ENCODE data around the gene FLRT1.

Gene FLRT1

DNA sequence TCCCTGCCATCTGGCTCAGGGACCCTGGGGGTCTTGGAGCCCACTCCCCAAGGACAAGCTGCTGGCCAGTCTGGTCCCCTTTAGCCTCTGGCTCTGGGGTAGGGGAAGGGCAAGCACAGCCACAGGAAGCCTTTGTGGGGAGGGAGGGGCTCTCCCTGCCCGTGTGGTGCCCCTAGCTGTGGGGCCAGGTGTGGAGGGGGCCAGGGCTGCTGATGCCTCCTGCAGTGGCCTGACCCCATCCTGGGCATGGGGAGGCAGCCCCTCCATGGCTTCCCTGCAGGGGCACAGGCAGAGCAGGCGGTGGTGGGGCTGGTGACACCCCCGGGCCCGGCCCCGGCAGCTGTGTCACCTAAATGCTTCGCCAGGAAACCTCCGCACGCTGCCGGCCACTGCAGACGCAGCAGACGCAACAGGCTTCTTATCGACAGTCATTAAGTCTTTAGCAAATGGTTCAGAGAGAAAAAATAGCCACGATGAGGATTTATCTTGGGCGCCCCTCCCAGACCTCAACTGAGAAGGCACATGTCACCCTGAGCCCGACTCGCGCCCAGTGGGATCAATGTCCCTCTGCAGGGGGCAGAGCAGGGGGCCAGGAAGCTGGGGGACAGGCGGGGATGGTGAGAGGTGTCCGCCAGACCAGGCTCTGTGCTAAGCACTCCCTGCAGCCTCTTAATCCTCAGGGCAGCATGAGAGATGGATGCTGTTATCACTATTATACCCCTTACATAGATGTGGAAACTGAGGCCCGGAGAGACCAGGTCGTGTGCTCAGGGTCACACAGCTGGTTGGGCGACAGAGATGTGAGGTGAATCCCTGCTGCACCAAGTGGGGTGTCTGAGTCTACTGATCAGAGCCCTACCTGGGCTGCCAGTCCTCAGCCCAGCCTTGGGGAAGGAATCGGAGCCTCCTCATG lies 33.9 kb downstream of the FLRT1 start:
- no peak for DNase-seq

DNA sequence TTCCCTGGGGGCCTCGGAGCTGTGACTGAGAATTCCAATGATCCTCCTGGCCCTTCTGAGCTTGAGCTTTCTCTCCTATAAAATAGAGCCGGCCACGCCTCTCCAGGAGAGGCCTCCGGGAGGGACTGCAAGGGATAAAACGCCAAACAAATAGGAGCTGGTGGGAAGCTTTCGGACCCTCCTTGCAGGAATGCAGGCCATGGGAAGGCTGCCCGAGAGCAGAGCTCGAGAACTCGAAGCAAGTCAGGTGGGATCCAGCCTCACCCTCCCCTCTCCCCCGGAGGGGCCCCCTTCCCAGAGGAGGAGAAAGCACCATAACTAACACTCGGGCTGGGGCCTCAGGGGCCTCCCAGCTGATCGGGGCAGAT lies 34.6 kb downstream of the FLRT1 start:
- DNase-seq, result no peak

DNA sequence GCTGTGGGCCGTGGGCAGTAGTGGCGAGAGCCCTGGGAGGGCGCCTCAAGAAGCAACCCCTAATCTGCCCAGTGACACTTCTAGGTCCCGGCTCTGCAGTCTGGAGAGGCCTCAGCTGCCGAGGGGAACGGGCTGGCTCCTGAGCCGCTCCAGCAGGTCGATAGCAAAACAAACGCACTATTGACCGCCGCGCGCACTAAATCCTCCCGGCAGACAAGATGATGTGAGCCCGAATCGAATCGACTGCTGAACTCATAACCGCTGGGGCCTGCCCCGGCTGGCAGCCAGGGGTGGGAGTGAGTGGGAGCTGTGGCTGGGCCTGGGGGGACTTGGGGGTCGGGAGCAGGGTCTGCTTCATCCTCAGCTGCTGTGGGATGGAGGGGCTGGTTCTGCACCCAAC lies 36.1 kb downstream of the FLRT1 start:
- DNase-seq, result no peak

DNA sequence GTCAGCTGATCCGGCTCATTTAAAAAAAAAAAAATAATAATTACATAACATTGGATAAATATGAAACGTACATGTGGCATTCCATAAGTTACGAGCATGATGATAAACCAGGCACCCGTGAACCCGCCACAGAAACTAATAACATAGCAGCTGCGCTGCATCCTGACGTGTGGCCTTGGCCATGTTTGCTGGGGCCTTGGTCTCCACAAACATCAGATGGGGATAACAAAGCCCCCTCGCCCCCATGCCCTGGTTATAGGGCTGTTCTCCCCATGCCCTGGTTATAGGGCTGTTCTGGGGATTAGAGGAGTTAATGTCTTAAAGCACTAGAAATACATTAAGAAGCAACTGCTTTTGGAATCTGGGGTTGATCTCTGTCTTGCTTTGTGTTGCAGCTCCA lies 36.7 kb downstream of the FLRT1 start:
- DNase-seq, result no peak

DNA sequence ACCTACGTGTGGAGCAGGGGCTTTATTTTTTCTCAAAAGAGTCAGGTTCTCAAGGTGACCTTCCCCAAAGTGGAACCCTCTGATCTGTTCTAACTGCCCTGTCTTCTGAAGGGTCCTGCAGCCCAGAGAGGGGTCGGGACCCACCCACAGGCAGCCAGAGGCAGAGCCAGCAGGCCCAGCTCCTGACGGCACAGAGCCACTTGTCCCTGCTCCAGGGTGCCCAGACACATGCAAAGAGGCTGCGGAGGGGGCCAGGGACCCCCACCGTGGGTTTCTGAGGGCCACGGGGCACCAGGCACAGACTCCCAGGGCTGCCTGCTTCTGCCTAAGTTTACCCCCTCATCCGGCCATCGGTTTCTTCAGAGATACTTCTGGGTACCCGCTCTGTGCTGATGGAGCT lies 37.1 kb downstream of the FLRT1 start:
- DNase-seq, result no peak

DNA sequence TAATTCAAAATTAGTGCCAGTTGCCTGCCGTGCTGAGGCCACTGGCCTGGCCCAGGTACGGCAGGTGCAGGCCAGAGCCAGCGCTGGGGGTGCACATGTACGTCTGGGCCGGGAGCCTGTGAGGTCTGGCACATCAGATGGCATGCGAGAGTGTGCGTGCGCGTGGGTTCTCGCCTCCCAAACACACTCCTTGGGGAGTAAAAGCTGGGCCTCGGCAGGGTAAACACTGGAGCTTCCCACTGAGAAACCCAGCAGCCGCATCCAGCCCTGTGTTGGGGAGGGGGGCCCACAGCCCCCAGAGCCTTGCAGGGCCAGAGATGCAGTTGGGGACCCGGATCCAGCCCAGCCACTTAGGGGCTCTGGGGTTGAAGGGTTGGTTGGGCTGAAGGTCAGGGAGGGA lies 37.8 kb downstream of the FLRT1 start:
- DNase-seq, result no peak

DNA sequence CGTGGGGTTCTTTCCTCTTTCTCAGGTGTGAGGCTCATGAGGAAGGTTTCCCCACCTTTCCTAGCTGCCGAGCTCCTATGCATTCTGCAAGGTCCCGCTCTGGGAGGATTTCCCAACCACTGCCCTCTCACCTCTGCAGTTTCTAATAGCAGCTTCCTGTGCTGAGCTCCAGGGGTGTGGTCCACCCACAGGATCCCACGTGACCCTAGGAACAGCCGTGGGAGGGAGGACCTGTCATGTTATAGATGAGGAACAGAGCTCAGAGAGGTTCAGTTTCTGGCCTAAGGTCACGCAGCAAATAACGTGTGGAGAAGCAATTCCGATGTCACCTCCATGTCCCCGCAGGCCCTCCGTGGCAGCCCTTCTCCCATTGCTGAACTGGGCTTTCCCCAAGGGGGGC lies 38.5 kb downstream of the FLRT1 start:
- no peak for DNase-seq

DNA sequence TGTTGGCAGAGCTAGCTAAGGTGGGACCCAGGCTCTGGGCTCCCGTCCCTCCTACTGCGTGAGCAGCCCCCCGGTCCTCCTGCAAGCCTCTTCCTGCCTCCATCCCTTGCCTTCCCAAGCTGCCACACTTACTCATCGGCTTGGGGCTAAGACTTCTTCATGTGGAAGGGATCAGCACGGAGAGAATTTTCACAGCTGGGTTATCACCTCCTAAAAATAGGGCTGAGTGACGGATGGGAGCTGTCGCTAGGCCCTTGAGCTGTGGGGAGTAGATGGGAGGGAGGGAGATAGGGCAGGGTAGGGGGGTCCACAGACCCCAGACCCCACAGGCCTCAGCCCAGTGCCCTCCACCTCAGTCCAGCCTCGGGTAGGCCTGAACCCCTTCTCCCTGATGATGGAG lies 41.0 kb downstream of the FLRT1 start:
- no peak for DNase-seq

DNA sequence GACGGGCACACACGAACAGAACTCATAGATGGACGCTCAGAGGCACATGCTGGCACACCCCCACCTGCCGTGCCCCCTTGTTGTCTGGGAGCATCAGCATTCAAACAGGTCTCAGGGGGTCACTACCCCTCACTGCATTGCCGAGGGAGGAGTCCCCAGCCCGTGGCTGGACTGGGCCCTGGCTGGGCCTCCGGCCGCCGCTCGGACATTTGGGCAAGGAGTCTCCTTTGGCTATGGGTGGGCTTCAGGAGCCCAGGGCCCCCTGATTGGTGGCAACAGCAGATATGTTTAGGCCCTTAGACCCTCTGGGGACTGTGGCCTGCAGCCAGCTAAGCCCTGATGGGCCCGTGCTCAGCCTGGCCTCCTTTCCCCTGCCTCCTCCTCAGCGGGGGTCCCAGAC lies 41.9 kb downstream of the FLRT1 start:
- DNase-seq, result no peak

DNA sequence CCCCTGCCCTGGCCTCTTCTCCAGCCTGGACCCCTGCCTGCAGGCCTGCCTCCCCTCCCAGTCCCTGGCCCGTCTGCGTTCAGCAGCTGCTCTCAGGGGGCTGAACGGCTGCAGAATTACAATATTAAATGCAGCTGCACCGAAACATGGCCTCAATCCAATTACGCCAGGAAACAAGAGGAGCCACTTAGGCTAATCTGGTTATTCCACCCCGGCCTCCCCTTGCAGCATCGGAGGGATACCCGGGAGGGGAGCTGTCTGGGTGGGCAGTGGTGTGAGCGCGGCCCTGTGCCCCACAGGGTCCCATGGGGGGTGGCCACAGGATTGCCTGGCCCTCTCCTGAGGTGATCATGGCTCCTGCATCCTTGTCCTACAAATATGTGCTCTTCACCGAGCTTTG lies 42.6 kb downstream of the FLRT1 start:
- DNase-seq, result no peak

DNA sequence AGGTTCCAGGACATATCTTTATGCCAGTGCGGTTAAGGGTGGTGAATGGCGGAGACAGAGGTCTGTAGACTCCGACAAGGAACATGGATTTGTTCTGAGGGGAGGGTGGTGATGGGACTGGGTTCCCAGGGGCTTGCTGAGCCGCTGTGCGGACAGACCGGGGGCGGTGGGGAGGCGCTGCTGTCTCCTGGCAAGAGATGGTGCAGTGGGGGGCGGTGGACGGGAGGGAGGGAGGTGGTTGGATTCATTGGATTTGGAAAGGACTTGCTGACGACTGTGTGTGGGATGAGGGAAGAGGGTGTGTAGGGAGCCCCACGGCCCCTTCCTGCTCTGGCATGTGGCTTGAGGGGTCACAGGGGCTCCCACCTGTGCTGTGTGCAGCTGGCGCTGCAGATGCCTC lies 43.2 kb downstream of the FLRT1 start:
- no peak for DNase-seq

DNA sequence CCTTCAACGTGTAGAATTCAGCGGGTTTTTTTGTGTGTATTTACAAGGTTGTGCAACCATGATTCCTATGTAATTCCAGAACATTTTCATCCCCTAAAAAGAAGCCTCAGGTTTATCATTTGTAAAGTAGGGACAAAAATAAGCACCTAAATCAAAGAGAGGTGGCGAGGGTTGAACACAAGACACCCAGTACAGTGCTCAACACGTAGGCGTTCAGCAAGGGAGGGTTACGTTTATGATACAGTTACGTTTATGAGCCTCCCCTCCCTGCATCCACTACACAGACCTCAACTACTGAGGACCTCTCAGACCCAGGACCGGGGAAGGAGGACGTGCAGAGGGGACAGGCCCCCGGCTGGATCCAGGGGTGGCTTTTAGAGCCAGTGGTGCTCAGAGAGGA lies 44.7 kb downstream of the FLRT1 start:
- no peak for DNase-seq

DNA sequence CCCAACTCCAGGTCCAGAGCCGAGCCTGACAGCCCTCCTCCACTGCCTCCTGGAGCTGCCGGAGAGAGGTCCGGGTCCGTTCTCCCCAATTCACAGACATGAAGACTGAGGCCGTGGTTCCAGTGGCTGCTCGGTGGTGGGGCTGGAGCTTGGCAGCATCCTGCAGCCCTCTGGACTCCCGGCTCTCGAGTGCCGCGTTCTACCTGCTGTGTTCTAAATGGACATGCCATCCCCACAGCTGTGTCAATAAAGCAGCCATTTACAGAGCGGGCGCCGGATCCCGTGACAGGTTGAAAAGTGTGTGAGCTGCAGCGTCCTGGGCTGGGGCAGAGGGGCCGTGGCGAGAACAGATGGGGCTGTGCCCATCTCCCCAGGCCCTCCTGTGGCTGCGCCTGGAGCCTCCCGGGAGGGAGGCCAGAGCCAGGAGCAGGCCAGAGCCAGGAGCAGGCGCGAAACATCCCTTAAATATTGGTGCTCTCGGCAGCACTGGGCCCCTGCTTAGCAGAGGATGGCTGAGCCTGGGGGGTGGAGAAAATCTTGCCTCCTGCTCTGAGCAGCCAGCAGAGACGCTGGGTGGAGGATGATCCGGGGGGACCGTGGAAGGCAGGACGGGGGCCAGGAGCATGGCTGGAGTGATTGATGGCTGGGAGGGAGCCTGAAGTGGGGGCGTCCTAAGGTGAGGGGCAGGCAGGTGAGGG lies 46.2 kb downstream of the FLRT1 start:
- no peak for DNase-seq

DNA sequence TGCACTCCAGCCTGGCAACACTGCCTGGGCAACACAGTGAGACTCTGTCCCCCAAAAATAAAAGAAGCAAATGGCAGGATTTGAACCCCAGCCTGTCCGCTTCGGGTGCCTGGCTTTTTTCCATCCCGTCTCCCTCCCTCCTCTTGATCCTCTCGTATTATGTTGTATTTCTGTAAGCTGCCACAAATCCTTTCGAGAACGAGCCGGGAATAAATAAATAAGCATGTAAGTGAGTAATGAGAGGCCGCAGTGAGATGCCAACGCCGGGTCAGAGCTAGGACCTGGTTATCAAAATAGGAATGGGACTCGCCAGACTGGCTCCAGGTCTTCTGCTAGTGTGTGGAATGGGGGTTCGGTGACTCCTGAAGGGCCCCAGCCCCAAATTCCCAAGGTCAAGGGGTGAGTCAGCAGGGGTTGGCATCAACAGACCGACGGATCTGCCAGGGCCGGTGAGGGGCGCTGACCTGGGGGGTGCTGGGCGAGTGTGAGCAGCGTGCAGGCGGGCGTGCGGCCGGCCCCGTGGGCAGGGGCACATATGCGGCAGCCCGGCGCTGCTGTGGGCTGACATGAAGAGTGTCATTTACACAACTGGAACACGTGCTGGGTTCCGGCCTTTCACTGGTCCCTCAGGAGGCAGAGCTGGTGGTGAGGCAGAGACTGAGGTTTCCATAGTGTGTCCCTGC lies 47.8 kb downstream of the FLRT1 start:
- no peak for DNase-seq

DNA sequence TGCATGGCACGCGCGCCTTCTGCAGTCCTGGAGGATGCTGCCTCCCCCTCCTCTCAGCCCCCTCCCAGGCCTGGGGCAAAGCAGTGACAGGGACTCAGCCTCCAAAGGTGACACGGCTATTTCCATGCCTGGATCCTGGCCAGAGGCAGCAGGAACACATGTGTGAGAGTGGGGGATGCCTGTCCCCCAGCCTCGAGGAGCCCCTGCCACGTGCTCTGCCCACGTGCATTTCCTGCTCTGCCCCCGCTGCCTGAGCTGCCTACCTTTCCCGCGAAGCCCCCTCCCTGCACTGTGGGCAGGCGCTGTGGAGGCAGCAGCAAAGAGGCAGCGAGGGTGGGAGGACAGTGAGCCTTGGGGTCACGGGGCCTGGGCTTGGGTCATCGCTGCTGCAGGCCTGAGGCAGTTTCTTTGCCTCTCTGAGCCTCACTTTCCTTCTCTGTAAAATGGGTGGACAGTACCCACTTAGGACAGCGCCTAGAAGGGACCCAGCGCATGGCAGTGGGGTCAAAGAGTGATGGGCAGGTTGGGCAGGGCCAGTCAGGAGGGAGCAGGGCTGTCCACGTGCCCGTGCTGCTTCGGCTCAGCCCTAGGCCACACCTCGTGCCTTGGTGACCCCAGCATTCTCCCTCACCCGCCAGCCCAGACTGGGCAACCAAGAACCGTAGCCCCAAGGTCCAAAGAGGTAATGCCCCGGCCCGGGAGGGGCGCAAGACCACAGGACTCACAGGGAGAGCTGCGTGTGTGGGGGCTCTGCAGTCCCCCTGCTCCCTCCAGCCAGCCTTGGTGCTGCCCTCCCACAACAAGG lies 48.6 kb downstream of the FLRT1 start:
- DNase-seq, result no peak

DNA sequence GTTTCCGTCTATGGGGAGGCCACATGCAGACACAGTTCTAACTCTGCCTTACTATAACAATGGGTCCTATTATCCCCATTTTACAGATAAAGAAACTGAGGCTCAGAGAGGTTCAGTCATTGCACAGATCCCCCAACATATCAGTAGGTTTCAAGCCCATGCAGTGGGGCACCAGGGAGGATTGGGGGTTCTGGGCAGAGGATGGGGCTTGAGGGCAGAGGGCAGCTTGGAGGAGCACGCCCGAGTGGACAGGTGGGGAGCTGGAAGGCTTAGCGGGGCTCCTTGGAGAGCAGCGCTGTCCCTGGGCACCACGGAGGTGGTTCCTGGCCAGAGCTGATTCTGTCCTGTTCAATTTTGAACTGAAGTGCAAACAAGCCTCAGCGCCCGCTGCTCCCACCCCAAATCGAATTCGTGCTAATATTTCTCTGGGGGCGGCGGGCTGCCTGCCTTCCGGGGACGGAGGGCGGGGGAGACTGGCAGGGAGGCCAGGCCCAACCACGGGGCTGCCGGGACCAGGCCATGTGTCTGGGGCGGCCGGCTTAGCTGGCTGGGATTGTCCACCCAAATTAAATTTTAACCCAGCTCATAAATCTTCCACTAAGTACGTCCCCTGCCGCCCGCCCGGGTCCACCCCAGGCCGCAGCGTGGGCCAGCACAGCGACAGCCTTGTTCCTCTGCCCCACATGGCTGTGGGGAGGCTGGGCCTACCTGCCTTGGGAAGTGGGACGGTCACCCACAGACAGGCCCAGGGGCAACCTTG lies 49.4 kb downstream of the FLRT1 start:
- DNase-seq, result no peak

Data from bone marrow (tissue), 2 donors.